HEK293 (cell line): ENCODE results near the gene DDRGK1.

Source experiments
- BCL11B ChIP-seq: fragments of 450-650 bp; formaldehyde crosslinking; IDR thresholded peaks from 2 replicates; pipeline ENCODE4 v1.5.1; 2016; ENCODE audit warnings: low read depth, missing biosample characterization, missing genetic modification characterization
- EGR2 ChIP-seq: fragments of 450-650 bp; formaldehyde crosslinking; IDR thresholded peaks from 2 replicates; pipeline ENCODE4 v1.5.1; 2016; ENCODE audit warnings: low read depth, missing biosample characterization, missing genetic modification characterization
- GLIS1 ChIP-seq: fragments of 450-650 bp; formaldehyde crosslinking; IDR thresholded peaks from 2 replicates; pipeline ENCODE4 v1.5.1; 2016; ENCODE audit warnings: missing biosample characterization, missing genetic modification characterization
- KLF10 ChIP-seq: fragments of 450-650 bp; IDR thresholded peaks from 2 replicates; pipeline ENCODE4 v1.5.1; 2018; ENCODE audit warnings: missing biosample characterization, mild to moderate bottlenecking, missing genetic modification characterization
- OVOL3 ChIP-seq: fragments of 450-650 bp; formaldehyde crosslinking; IDR thresholded peaks from 2 replicates; pipeline ENCODE4 v1.5.1; 2016; ENCODE audit warnings: missing biosample characterization, missing genetic modification characterization
- SP7 ChIP-seq: fragments of 450-650 bp; formaldehyde crosslinking; IDR thresholded peaks from 2 replicates; pipeline ENCODE4 v1.5.1; 2016; ENCODE audit warnings: missing biosample characterization, missing genetic modification characterization
- TCF7L2 ChIP-seq: IDR thresholded peaks from 2 replicates; pipeline ENCODE4 v1.6.1; 2011; ENCODE audit warnings: low read depth, mild to moderate bottlenecking, inconsistent platforms, low read length, moderate library complexity, borderline replicate concordance
- TRIM28 ChIP-seq: IDR thresholded peaks from 2 replicates; pipeline ENCODE4 v1.6.1; 2011; ENCODE audit warnings: low read length, control low read depth, borderline replicate concordance
- ZBTB1 ChIP-seq: fragments of 450-650 bp; formaldehyde crosslinking; IDR thresholded peaks from 2 replicates; pipeline ENCODE4 v1.5.1; 2016; ENCODE audit warnings: missing biosample characterization, missing genetic modification characterization
- ZBTB7A ChIP-seq: fragments of 450-650 bp; formaldehyde crosslinking; IDR thresholded peaks from 2 replicates; pipeline ENCODE4 v1.5.1; 2016; ENCODE audit warnings: low read depth, missing biosample characterization, missing genetic modification characterization
- ZBTB8A ChIP-seq: fragments of 450-650 bp; formaldehyde crosslinking; IDR thresholded peaks from 2 replicates; pipeline ENCODE4 v1.5.1; 2016; ENCODE audit warnings: missing biosample characterization, missing genetic modification characterization
- ZNF239 ChIP-seq: fragments of 450-650 bp; formaldehyde crosslinking; IDR thresholded peaks from 2 replicates; pipeline ENCODE4 v1.5.1; 2016; ENCODE audit warnings: missing biosample characterization, missing genetic modification characterization
- ZNF354C ChIP-seq: fragments of 450-650 bp; formaldehyde crosslinking; IDR thresholded peaks from 2 replicates; pipeline ENCODE4 v1.5.1; 2016; ENCODE audit warnings: missing biosample characterization, missing genetic modification characterization, low read depth, borderline replicate concordance
- ZNF394 ChIP-seq: fragments of 450-650 bp; formaldehyde crosslinking; IDR thresholded peaks from 2 replicates; pipeline ENCODE4 v1.5.1; 2016; ENCODE audit warnings: missing biosample characterization, missing genetic modification characterization, mild to moderate bottlenecking, moderate library complexity, borderline replicate concordance
- ZNF404 ChIP-seq: fragments of 450-650 bp; formaldehyde crosslinking; IDR thresholded peaks from 2 replicates; pipeline ENCODE4 v1.5.1; 2017; ENCODE audit warnings: missing biosample characterization, missing genetic modification characterization
- ZNF423 ChIP-seq: fragments of 450-650 bp; formaldehyde crosslinking; IDR thresholded peaks from 2 replicates; pipeline ENCODE4 v1.5.1; 2016; ENCODE audit warnings: missing biosample characterization, missing genetic modification characterization
- ZNF501 ChIP-seq: fragments of 450-650 bp; formaldehyde crosslinking; IDR thresholded peaks from 2 replicates; pipeline ENCODE4 v1.5.1; 2016; ENCODE audit warnings: missing biosample characterization, missing genetic modification characterization
- ZNF548 ChIP-seq: fragments of 450-650 bp; formaldehyde crosslinking; IDR thresholded peaks from 2 replicates; pipeline ENCODE4 v1.5.1; 2016; ENCODE audit warnings: missing biosample characterization, missing genetic modification characterization
- ZNF610 ChIP-seq: fragments of 450-650 bp; formaldehyde crosslinking; IDR thresholded peaks from 2 replicates; pipeline ENCODE4 v1.5.1; 2016; ENCODE audit warnings: missing biosample characterization, missing genetic modification characterization, borderline replicate concordance
- ZNF639 ChIP-seq: fragments of 450-650 bp; formaldehyde crosslinking; IDR thresholded peaks from 2 replicates; pipeline ENCODE4 v1.5.1; 2016; ENCODE audit warnings: missing biosample characterization, missing genetic modification characterization
- TF ChIP-seq, protein P1 (sequence below): fragments of 450-650 bp; formaldehyde crosslinking; IDR thresholded peaks from 2 replicates; pipeline ENCODE4 v1.5.1; 2016; ENCODE audit warnings: missing biosample characterization, missing genetic modification characterization
- TF ChIP-seq, protein P2 (sequence below): fragments of 450-650 bp; formaldehyde crosslinking; IDR thresholded peaks from 2 replicates; pipeline ENCODE4 v1.5.1; 2017; ENCODE audit warnings: missing biosample characterization, missing genetic modification characterization
- TF ChIP-seq, protein P3 (sequence below): fragments of 450-650 bp; formaldehyde crosslinking; IDR thresholded peaks from 2 replicates; pipeline ENCODE4 v1.5.1; 2017; ENCODE audit warnings: missing biosample characterization, missing genetic modification characterization
- TF ChIP-seq, protein P4 (sequence below): IDR thresholded peaks from 2 replicates; pipeline ENCODE4 v1.6.1; 2011; ENCODE audit warnings: mild to moderate bottlenecking, low read depth, low read length, borderline replicate concordance
- TF ChIP-seq, protein P5 (sequence below): fragments of 450-650 bp; formaldehyde crosslinking; IDR thresholded peaks from 2 replicates; pipeline ENCODE4 v1.5.1; 2016; ENCODE audit warnings: missing biosample characterization, missing genetic modification characterization
- TF ChIP-seq, protein P6 (sequence below): fragments of 450-650 bp; formaldehyde crosslinking; IDR thresholded peaks from 2 replicates; pipeline ENCODE4 v1.5.1; 2017; ENCODE audit warnings: missing biosample characterization, mild to moderate bottlenecking, missing genetic modification characterization, moderate library complexity
- TF ChIP-seq, protein P7 (sequence below): fragments of 450-650 bp; formaldehyde crosslinking; IDR thresholded peaks from 2 replicates; pipeline ENCODE4 v1.5.1; 2016; ENCODE audit warnings: missing biosample characterization, missing genetic modification characterization

Gene DDRGK1

DNA sequence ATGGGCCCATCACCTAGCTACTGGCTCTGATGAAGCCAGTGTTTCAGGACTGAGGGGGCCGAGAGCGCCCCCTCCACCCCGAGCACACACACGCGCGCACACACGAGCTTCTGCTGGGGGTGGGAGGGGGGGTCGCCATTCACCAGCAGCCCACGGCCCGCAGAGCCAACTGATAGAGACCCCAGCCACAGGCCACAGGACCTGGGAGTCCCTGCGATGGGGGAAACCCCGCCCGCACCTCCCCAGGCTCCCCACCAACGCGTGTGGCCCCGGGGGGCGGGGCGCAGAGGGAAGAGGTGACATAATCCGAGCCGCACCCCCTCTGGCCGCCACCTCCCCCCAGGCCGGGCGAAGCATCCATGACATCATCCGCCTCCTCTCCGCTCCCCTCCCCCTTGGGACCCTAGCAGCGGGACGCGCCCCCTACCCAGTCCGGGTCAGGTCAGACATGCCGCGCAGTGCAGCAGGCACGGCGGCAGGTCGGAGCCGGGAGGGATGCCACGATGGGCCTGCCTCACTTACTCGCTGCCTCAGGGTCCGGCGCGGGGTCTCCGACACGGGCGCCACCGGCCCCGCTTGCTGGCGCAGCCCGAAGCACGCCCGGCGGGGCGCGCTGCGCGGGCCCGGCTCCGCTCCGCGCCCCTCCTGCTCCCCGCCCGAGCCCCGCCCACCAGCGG lies 31.4 kb downstream of the DDRGK1 start, which contains the start of gene LZTS3 (continued):
- TF ChIP-seq, protein P1, sequence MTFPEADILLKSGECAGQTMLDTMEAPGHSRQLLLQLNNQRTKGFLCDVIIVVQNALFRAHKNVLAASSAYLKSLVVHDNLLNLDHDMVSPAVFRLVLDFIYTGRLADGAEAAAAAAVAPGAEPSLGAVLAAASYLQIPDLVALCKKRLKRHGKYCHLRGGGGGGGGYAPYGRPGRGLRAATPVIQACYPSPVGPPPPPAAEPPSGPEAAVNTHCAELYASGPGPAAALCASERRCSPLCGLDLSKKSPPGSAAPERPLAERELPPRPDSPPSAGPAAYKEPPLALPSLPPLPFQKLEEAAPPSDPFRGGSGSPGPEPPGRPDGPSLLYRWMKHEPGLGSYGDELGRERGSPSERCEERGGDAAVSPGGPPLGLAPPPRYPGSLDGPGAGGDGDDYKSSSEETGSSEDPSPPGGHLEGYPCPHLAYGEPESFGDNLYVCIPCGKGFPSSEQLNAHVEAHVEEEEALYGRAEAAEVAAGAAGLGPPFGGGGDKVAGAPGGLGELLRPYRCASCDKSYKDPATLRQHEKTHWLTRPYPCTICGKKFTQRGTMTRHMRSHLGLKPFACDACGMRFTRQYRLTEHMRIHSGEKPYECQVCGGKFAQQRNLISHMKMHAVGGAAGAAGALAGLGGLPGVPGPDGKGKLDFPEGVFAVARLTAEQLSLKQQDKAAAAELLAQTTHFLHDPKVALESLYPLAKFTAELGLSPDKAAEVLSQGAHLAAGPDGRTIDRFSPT, result peak; percentile 95
- peak; percentile 50; the same call in 1 of the 2 replicates for TF ChIP-seq ZNF394 (tag by site-specific recombination)
- peak; percentile 25; the same call in 1 of the 2 replicates for TF ChIP-seq ZNF548
- peak; percentile 88 for TF ChIP-seq SP7
- TF ChIP-seq, protein P2, sequence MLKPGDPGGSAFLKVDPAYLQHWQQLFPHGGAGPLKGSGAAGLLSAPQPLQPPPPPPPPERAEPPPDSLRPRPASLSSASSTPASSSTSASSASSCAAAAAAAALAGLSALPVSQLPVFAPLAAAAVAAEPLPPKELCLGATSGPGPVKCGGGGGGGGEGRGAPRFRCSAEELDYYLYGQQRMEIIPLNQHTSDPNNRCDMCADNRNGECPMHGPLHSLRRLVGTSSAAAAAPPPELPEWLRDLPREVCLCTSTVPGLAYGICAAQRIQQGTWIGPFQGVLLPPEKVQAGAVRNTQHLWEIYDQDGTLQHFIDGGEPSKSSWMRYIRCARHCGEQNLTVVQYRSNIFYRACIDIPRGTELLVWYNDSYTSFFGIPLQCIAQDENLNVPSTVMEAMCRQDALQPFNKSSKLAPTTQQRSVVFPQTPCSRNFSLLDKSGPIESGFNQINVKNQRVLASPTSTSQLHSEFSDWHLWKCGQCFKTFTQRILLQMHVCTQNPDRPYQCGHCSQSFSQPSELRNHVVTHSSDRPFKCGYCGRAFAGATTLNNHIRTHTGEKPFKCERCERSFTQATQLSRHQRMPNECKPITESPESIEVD (tag by site-specific recombination), result no peak
- TF ChIP-seq, protein P3, sequence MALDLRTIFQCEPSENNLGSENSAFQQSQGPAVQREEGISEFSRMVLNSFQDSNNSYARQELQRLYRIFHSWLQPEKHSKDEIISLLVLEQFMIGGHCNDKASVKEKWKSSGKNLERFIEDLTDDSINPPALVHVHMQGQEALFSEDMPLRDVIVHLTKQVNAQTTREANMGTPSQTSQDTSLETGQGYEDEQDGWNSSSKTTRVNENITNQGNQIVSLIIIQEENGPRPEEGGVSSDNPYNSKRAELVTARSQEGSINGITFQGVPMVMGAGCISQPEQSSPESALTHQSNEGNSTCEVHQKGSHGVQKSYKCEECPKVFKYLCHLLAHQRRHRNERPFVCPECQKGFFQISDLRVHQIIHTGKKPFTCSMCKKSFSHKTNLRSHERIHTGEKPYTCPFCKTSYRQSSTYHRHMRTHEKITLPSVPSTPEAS (tag by site-specific recombination), result peak; percentile 26
- TF ChIP-seq, protein P4, sequence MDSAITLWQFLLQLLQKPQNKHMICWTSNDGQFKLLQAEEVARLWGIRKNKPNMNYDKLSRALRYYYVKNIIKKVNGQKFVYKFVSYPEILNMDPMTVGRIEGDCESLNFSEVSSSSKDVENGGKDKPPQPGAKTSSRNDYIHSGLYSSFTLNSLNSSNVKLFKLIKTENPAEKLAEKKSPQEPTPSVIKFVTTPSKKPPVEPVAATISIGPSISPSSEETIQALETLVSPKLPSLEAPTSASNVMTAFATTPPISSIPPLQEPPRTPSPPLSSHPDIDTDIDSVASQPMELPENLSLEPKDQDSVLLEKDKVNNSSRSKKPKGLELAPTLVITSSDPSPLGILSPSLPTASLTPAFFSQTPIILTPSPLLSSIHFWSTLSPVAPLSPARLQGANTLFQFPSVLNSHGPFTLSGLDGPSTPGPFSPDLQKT, result no peak
- TF ChIP-seq ZBTB1 (tag by site-specific recombination), result peak; percentile 85; the same call in 1 of the 2 replicates
- TF ChIP-seq, protein P5, sequence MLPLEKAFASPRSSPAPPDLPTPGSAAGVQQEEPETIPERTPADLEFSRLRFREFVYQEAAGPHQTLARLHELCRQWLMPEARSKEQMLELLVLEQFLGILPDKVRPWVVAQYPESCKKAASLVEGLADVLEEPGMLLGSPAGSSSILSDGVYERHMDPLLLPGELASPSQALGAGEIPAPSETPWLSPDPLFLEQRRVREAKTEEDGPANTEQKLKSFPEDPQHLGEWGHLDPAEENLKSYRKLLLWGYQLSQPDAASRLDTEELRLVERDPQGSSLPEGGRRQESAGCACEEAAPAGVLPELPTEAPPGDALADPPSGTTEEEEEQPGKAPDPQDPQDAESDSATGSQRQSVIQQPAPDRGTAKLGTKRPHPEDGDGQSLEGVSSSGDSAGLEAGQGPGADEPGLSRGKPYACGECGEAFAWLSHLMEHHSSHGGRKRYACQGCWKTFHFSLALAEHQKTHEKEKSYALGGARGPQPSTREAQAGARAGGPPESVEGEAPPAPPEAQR (tag by site-specific recombination), result no peak
- no peak for TF ChIP-seq ZNF354C (tag by site-specific recombination)
- peak; percentile 73 for TF ChIP-seq ZNF423 (tag by site-specific recombination)
- TF ChIP-seq, protein P6, sequence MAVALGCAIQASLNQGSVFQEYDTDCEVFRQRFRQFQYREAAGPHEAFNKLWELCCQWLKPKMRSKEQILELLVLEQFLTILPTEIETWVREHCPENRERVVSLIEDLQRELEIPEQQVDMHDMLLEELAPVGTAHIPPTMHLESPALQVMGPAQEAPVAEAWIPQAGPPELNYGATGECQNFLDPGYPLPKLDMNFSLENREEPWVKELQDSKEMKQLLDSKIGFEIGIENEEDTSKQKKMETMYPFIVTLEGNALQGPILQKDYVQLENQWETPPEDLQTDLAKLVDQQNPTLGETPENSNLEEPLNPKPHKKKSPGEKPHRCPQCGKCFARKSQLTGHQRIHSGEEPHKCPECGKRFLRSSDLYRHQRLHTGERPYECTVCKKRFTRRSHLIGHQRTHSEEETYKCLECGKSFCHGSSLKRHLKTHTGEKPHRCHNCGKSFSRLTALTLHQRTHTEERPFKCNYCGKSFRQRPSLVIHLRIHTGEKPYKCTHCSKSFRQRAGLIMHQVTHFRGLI (tag by site-specific recombination), result peak; percentile 79
- TF ChIP-seq EGR2, result peak; percentile 66
- peak; percentile 98 for TF ChIP-seq KLF10 (tag by site-specific recombination)
- peak; percentile 84 for TF ChIP-seq ZNF639
- TF ChIP-seq ZNF501 (tag by site-specific recombination), result peak; percentile 41; the same call in 1 of the 2 replicates
- peak; percentile 100 for TF ChIP-seq GLIS1 (tag by site-specific recombination)
- no peak for TF ChIP-seq OVOL3
- peak; percentile 54; the same call in 1 of the 2 replicates for TF ChIP-seq ZNF239 (tag by site-specific recombination)
- no peak for TF ChIP-seq TRIM28
- TF ChIP-seq, protein P7, sequence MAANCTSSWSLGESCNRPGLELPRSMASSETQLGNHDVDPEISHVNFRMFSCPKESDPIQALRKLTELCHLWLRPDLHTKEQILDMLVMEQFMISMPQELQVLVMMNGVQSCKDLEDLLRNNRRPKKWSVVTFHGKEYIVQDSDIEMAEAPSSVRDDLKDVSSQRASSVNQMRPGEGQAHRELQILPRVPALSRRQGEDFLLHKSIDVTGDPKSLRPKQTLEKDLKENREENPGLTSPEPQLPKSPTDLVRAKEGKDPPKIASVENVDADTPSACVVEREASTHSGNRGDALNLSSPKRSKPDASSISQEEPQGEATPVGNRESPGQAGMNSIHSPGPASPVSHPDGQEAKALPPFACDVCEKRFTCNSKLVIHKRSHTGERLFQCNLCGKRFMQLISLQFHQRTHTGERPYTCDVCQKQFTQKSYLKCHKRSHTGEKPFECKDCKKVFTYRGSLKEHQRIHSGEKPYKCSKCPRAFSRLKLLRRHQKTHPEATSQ (tag by site-specific recombination), result peak; percentile 29; the same call in 1 of the 2 replicates
- TF ChIP-seq ZBTB8A (tag by site-specific recombination), result peak; percentile 94
- 0 out of 2 replicates have a peak, but pooled peaks have one; percentile 42 for TF ChIP-seq ZNF610 (tag by site-specific recombination)
- TF ChIP-seq ZNF404 (tag by site-specific recombination), result no peak
- TF ChIP-seq ZBTB7A (tag by site-specific recombination), result peak; percentile 82
- no peak for TF ChIP-seq TCF7L2
- TF ChIP-seq BCL11B (tag by site-specific recombination), result peak; percentile 54; the same call in 1 of the 2 replicates
